ENCODE measurements around the gene MS4A15.

GRCh38 chr11:60766547-60766946 lies 9.9 kb downstream of the MS4A15 start:
- TF ChIP-seq SP1 (IDR thresholded peaks at IDR 0.05) (no peak), NFRKB (IDR thresholded peaks at IDR 0.05) (no peak), ZNF384 (IDR thresholded peaks at IDR 0.05) (no peak), ELF4 (IDR thresholded peaks at IDR 0.05) (no peak)

Measured in HEK293T (cell line).